Measurements from ENCODE around the gene ATP2B2.
A peak's percentile ranks its signal among the peaks of the same experiment; 100 is the strongest.

ATP2B2 gene

GRCh38 chr3:10515884-10516495 is 10.6 kb upstream of the ATP2B2 start:
- no peak overlapping the region for H3K4me2 ChIP-seq (ENCODE audit: insufficient read depth, low read length, poor library complexity, severe bottlenecking)
- no peaks in the 10 kb centered on the region for H3K36me3 ChIP-seq (replicated peaks in 1 of 2; ENCODE audit: control insufficient read depth in 2 of 2, insufficient read depth in 2 of 2, low read length in 2 of 2)
- no peak overlapping the region for H2BK5ac ChIP-seq (ENCODE audit: low read length)
- H3K9ac ChIP-seq (ENCODE audit: low read depth, low read length, poor library complexity), result no peak overlapping the region
- H3K79me1 ChIP-seq (ENCODE audit: low read depth, low read length), result no peaks in the 10 kb centered on the region
- H2AFZ ChIP-seq (ENCODE audit: low read length), result no peak overlapping the region
- H3K9me3 ChIP-seq (replicated peaks in 1 of 2; ENCODE audit: control insufficient read depth in 2 of 2, insufficient read depth in 1 of 2, low read depth in 1 of 2, low read length in 2 of 2), result peaks cover 0 to 1% of the 10 kb centered on the region in 2 donors
- peaks cover 0 to 5% of the 10 kb centered on the region in 2 donors for H3K4me1 ChIP-seq (ENCODE audit: control insufficient read depth in 2 of 2, insufficient read depth in 1 of 2, low read depth in 1 of 2, low read length in 2 of 2)
- H3K23ac ChIP-seq (ENCODE audit: low read depth, low read length, poor library complexity), result no peak overlapping the region
- peaks cover 0 to 21% (median 0%) of the 10 kb centered on the region in 3 experiments for H3K27me3 ChIP-seq (ENCODE audit: control insufficient read depth in 3 of 3, insufficient read depth in 3 of 3, low read depth in 1 of 3, low read length in 3 of 3)
- no peak overlapping the region for H3K27ac ChIP-seq (replicated peaks; ENCODE audit: low read length)
- H2BK15ac ChIP-seq (ENCODE audit: low read length), result no peak overlapping the region
- H4K8ac ChIP-seq (ENCODE audit: low read depth, low read length), result no peak overlapping the region
- H2BK120ac ChIP-seq (ENCODE audit: low read depth, low read length), result no peak overlapping the region
- H3K4me3 ChIP-seq (ENCODE audit: low read length in 2 of 2), result no peak overlapping the region
- H2BK12ac ChIP-seq (ENCODE audit: low read length), result no peak overlapping the region
- WGBS, 2 donors (ENCODE audit: extremely low coverage in 2 of 2, insufficient read length in 2 of 2, insufficient replicate concordance in 1 of 2), result no CpG with 5 or more reads among the region's 7 CpGs
- no peak overlapping the region for H2AK5ac ChIP-seq (ENCODE audit: low read depth, low read length)
- H4K91ac ChIP-seq (ENCODE audit: low read depth, low read length, poor library complexity), result no peak overlapping the region
- no peak overlapping the region for H3K18ac ChIP-seq (ENCODE audit: low read length)
- H3K4ac ChIP-seq (ENCODE audit: low read length), result no peak overlapping the region
- no peak for DNase-seq (ENCODE audit: low spot score)
- no peak overlapping the region for H3K14ac ChIP-seq (ENCODE audit: low read length)

DNA sequence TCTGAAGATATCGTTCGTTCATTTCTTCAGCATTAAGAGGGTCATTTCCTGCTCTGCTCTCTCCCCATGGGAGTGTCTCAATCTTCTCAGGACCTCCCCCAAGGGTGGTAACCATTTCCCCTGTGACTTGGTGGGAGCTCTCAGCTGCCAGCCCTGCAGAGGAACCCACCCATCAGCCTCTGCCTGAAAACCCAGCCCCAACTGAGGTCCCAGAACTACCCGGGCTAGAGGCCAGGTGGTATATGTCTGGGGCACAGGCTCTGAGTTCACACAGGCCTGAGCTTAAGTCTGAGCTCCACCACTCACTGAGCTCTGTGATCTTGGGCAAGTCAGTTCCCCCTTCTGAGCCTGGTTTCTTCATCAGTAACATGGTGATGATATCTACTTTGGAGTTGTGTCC is 10.0 kb upstream of the ATP2B2 start:
- H3K4me1 ChIP-seq (ENCODE audit: control insufficient read depth in 2 of 2, insufficient read depth in 1 of 2, low read depth in 1 of 2, low read length in 2 of 2), result peaks cover 0 to 5% of the 10 kb centered on the region in 2 donors
- H2AFZ ChIP-seq (ENCODE audit: low read length), result no peak overlapping the region
- no peaks in the 10 kb centered on the region for H3K36me3 ChIP-seq (replicated peaks in 1 of 2; ENCODE audit: control insufficient read depth in 2 of 2, insufficient read depth in 2 of 2, low read length in 2 of 2)
- peaks cover 0 to 19% (median 0%) of the 10 kb centered on the region in 3 experiments for H3K27me3 ChIP-seq (ENCODE audit: control insufficient read depth in 3 of 3, insufficient read depth in 3 of 3, low read depth in 1 of 3, low read length in 3 of 3)
- H3K27ac ChIP-seq (replicated peaks; ENCODE audit: low read length), result no peak overlapping the region
- H3K9me3 ChIP-seq (replicated peaks in 1 of 2; ENCODE audit: control insufficient read depth in 2 of 2, insufficient read depth in 1 of 2, low read depth in 1 of 2, low read length in 2 of 2), result peaks cover 0 to 1% of the 10 kb centered on the region in 2 donors
- H2BK15ac ChIP-seq (ENCODE audit: low read length), result no peak overlapping the region
- WGBS, 2 donors (ENCODE audit: extremely low coverage in 2 of 2, insufficient read length in 2 of 2, insufficient replicate concordance in 1 of 2), result no CpG with 5 or more reads among the region's 3 CpGs
- H4K8ac ChIP-seq (ENCODE audit: low read depth, low read length), result no peak overlapping the region
- H2BK12ac ChIP-seq (ENCODE audit: low read length), result no peak overlapping the region
- H3K4me3 ChIP-seq (ENCODE audit: low read length in 2 of 2), result no peak overlapping the region
- H3K4me2 ChIP-seq (ENCODE audit: insufficient read depth, low read length, poor library complexity, severe bottlenecking), result no peak overlapping the region
- no peak overlapping the region for H4K91ac ChIP-seq (ENCODE audit: low read depth, low read length, poor library complexity)
- no peak overlapping the region for H3K23ac ChIP-seq (ENCODE audit: low read depth, low read length, poor library complexity)
- no peak overlapping the region for H3K9ac ChIP-seq (ENCODE audit: low read depth, low read length, poor library complexity)
- peak overlapping the region; percentile 48 for H3K18ac ChIP-seq (ENCODE audit: low read length)
- H3K79me1 ChIP-seq (ENCODE audit: low read depth, low read length), result no peaks in the 10 kb centered on the region
- H3K14ac ChIP-seq (ENCODE audit: low read length), result no peak overlapping the region
- no peak overlapping the region for H2BK5ac ChIP-seq (ENCODE audit: low read length)
- H3K4ac ChIP-seq (ENCODE audit: low read length), result no peak overlapping the region
- DNase-seq (ENCODE audit: low spot score), result no peak
- H2AK5ac ChIP-seq (ENCODE audit: low read depth, low read length), result no peak overlapping the region
- no peak overlapping the region for H2BK120ac ChIP-seq (ENCODE audit: low read depth, low read length)

DNA sequence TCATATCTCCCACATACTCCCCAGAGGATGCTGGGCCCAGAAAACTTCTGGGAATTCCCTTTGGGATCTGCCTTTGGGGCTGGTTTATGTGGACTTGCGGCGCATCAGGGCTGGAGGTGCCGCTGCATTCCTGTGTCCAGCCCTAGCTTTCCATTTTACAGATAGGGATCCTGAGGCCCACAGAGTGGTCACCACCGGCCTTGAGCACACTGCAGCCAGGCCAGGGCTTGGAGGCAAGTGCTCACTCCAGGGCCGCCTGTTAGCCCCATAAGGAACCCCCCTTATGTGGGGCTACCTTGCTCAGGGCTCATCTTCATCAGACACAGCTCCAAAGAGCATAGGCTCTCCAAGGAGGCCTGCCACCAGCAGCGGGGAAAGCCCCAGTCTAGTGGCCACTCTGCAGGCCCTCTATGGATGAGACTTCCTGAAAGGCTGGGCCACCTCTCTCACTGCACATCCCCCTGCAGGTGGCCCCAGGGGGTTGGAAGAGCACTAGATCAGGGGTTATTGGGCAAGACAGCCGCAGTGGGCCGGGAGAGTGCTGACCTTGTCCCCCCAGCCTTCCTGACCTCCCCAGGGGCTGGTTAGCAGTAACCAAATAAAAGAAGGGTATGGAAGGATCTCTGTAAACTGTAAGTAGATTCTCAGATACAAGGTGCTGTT is 9.2 kb upstream of the ATP2B2 start:
- no peak overlapping the region for H3K27ac ChIP-seq (replicated peaks; ENCODE audit: low read length)
- no peak overlapping the region for H2BK12ac ChIP-seq (ENCODE audit: low read length)
- no CpG with 5 or more reads among the region's 8 CpGs for WGBS, 2 donors (ENCODE audit: extremely low coverage in 2 of 2, insufficient read length in 2 of 2, insufficient replicate concordance in 1 of 2)
- H3K4me3 ChIP-seq (ENCODE audit: low read length in 2 of 2), result no peak overlapping the region
- peaks cover 0 to 1% of the 10 kb centered on the region in 2 donors for H3K9me3 ChIP-seq (replicated peaks in 1 of 2; ENCODE audit: control insufficient read depth in 2 of 2, insufficient read depth in 1 of 2, low read depth in 1 of 2, low read length in 2 of 2)
- H2AK5ac ChIP-seq (ENCODE audit: low read depth, low read length), result peak overlapping the region; percentile 11
- H4K91ac ChIP-seq (ENCODE audit: low read depth, low read length, poor library complexity), result no peak overlapping the region
- no peak overlapping the region for H4K8ac ChIP-seq (ENCODE audit: low read depth, low read length)
- H2BK15ac ChIP-seq (ENCODE audit: low read length), result peak overlapping the region; percentile 28
- no peak overlapping the region for H3K4me2 ChIP-seq (ENCODE audit: insufficient read depth, low read length, poor library complexity, severe bottlenecking)
- no peak overlapping the region for H2BK5ac ChIP-seq (ENCODE audit: low read length)
- no peak overlapping the region for H2AFZ ChIP-seq (ENCODE audit: low read length)
- no peak for DNase-seq (ENCODE audit: low spot score)
- peaks cover 0 to 5% of the 10 kb centered on the region in 2 donors for H3K4me1 ChIP-seq (ENCODE audit: control insufficient read depth in 2 of 2, insufficient read depth in 1 of 2, low read depth in 1 of 2, low read length in 2 of 2)
- no peak overlapping the region for H2BK120ac ChIP-seq (ENCODE audit: low read depth, low read length)
- H3K36me3 ChIP-seq (replicated peaks in 1 of 2; ENCODE audit: control insufficient read depth in 2 of 2, insufficient read depth in 2 of 2, low read length in 2 of 2), result no peaks in the 10 kb centered on the region
- no peak overlapping the region for H3K14ac ChIP-seq (ENCODE audit: low read length)
- no peaks in the 10 kb centered on the region for H3K79me1 ChIP-seq (ENCODE audit: low read depth, low read length)
- no peak overlapping the region for H3K9ac ChIP-seq (ENCODE audit: low read depth, low read length, poor library complexity)
- no peak overlapping the region for H3K4ac ChIP-seq (ENCODE audit: low read length)
- H3K23ac ChIP-seq (ENCODE audit: low read depth, low read length, poor library complexity), result no peak overlapping the region
- H3K27me3 ChIP-seq (ENCODE audit: control insufficient read depth in 3 of 3, insufficient read depth in 3 of 3, low read depth in 1 of 3, low read length in 3 of 3), result peaks cover 0 to 14% (median 0%) of the 10 kb centered on the region in 3 experiments
- H3K18ac ChIP-seq (ENCODE audit: low read length), result peak overlapping the region; percentile 33

GRCh38 chr3:10513306-10513705 is 7.9 kb upstream of the ATP2B2 start:
- Histone ChIP-seq H3K4me2 (ENCODE audit: insufficient read depth, low read length, poor library complexity, severe bottlenecking) (no peak overlapping the region), H3K4me1 (ENCODE audit: control insufficient read depth in 2 of 2, insufficient read depth in 1 of 2, low read depth in 1 of 2, low read length in 2 of 2) (peaks cover 0 to 4% of the 10 kb centered on the region in 2 donors), H3K79me1 (ENCODE audit: low read depth, low read length) (no peaks in the 10 kb centered on the region), H2AFZ (ENCODE audit: low read length) (no peak overlapping the region), H3K9ac (ENCODE audit: low read depth, low read length, poor library complexity) (no peak overlapping the region), H2BK120ac (ENCODE audit: low read depth, low read length) (no peak overlapping the region), H3K27me3 (ENCODE audit: control insufficient read depth in 3 of 3, insufficient read depth in 3 of 3, low read depth in 1 of 3, low read length in 3 of 3) (peaks cover 0 to 13% (median 0%) of the 10 kb centered on the region in 3 experiments), H2BK5ac (ENCODE audit: low read length) (no peak overlapping the region), H3K27ac (replicated peaks; ENCODE audit: low read length) (no peak overlapping the region), H3K23ac (ENCODE audit: low read depth, low read length, poor library complexity) (no peak overlapping the region), H3K14ac (ENCODE audit: low read length) (no peak overlapping the region), H3K4ac (ENCODE audit: low read length) (no peak overlapping the region), H3K9me3 (replicated peaks in 1 of 2; ENCODE audit: control insufficient read depth in 2 of 2, insufficient read depth in 1 of 2, low read depth in 1 of 2, low read length in 2 of 2) (no peaks in the 10 kb centered on the region), H3K36me3 (replicated peaks in 1 of 2; ENCODE audit: control insufficient read depth in 2 of 2, insufficient read depth in 2 of 2, low read length in 2 of 2) (no peaks in the 10 kb centered on the region), H3K4me3 (ENCODE audit: low read length in 2 of 2) (no peak overlapping the region), H4K91ac (ENCODE audit: low read depth, low read length, poor library complexity) (no peak overlapping the region), H2BK12ac (ENCODE audit: low read length) (no peak overlapping the region), H2BK15ac (ENCODE audit: low read length) (no peak overlapping the region), H4K8ac (ENCODE audit: low read depth, low read length) (no peak overlapping the region), H3K18ac (ENCODE audit: low read length) (no peak overlapping the region), H2AK5ac (ENCODE audit: low read depth, low read length) (no peak overlapping the region)
- no CpG with 5 or more reads among the region's 8 CpGs for WGBS, 2 donors (ENCODE audit: extremely low coverage in 2 of 2, insufficient read length in 2 of 2, insufficient replicate concordance in 1 of 2)
- no peak for DNase-seq (ENCODE audit: low spot score)
